Fibroblast of peridontal ligament (primary cell): ENCODE measurements around the gene RGS1.
A peak's percentile ranks its signal among the peaks of the same experiment; 100 is the strongest.

Experiments
- DNase-seq: peaks from one replicate; pipeline ENCODE4 v3.0.0-alpha.2; 2010; ENCODE audit errors: extremely low read depth

RGS1 gene

GRCh38 chr1:192553741-192554140 lies 21.8 kb upstream of the RGS1 start:
- DNase-seq = no peak

- DNase-seq = no peak
These were observed 20.7 kb upstream of the RGS1 start for GRCh38 chr1:192554904-192555303.

GRCh38 chr1:192555399-192555798 lies 20.2 kb upstream of the RGS1 start:
- DNase-seq = no peak

GRCh38 chr1:192557841-192558595 lies 17.6 kb upstream of the RGS1 start:
- DNase-seq = peak; percentile 44

GRCh38 chr1:192559115-192560006 lies 16.2 kb upstream of the RGS1 start:
- DNase-seq = peak; percentile 93

GRCh38 chr1:192561301-192561700 lies 14.3 kb upstream of the RGS1 start:
- DNase-seq = no peak

- no peak for DNase-seq
These were observed 12.4 kb upstream of the RGS1 start for GRCh38 chr1:192563129-192563528.

- no peak for DNase-seq
These were observed 11.5 kb upstream of the RGS1 start for GRCh38 chr1:192564099-192564498.

GRCh38 chr1:192565946-192566345 lies 9.6 kb upstream of the RGS1 start:
- DNase-seq = no peak

- DNase-seq = no peak
These were observed 8.9 kb upstream of the RGS1 start for GRCh38 chr1:192566657-192567056.

GRCh38 chr1:192568063-192568462 lies 7.5 kb upstream of the RGS1 start:
- DNase-seq = no peak

- DNase-seq = no peak
These were observed 3.9 kb upstream of the RGS1 start for GRCh38 chr1:192571668-192572067.

GRCh38 chr1:192573499-192573898 lies 2.1 kb upstream of the RGS1 start:
- DNase-seq = peak; percentile 76

- DNase-seq = no peak
These were observed 1.5 kb upstream of the RGS1 start for GRCh38 chr1:192574073-192574472.

- DNase-seq = no peak
These were observed 894 bp downstream of the RGS1 start for GRCh38 chr1:192576190-192577144.

GRCh38 chr1:192577145-192578140 lies 1.9 kb downstream of the RGS1 start:
- DNase-seq = no peak

GRCh38 chr1:192578144-192578909 lies 2.8 kb downstream of the RGS1 start:
- no peak for DNase-seq

- no peak for DNase-seq
These were observed 3.6 kb downstream of the RGS1 start for GRCh38 chr1:192579010-192579738.

GRCh38 chr1:192580351-192580962 lies 4.9 kb downstream of the RGS1 start:
- DNase-seq = peak; percentile 79
